ENCODE data around the gene SRSF1. TPM values are rescaled to one million over a fixed set of nuclear protein-coding genes. Genes with fewer than 3 reads are reported as not detected.
"Not testable (repeated sequence)": the region's sequence is repeated elsewhere in the genome, so short reads cannot be mapped to it uniquely, and the experiment has no call there.

SRSF1 gene
- total RNA-seq, 2 donors from 2014 or later, result 173 to 315 TPM

DNA sequence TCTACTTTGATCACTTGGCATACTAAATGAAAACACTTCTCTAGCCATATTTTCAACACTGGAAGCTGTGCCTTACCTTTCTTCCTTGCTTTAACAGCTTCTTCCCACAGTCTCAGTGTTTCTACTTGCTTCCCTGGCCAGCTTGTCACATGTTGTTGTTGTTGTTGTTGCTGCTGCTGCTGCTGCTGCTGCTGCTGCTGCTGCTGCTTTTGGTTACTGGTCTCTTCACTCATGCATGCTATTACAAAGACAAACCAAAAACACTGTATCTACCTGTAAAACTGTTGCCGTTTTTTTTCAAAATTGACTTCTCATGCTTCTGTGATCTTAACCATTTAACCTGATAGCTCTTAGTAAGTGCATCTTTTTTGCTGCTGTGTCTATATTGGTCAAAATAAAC lies 28.0 kb downstream of the SRSF1 start:
- no peaks in the 10 kb centered on the region for H3K4me1 ChIP-seq
- H3K4me3 ChIP-seq, result no peak overlapping the region
- H3K27me3 ChIP-seq, result no peaks in the 10 kb centered on the region
- no peak overlapping the region for H3K9ac ChIP-seq (ENCODE audit: low read depth in 2 of 2, low read length in 2 of 2)
- TF ChIP-seq, protein P1, sequence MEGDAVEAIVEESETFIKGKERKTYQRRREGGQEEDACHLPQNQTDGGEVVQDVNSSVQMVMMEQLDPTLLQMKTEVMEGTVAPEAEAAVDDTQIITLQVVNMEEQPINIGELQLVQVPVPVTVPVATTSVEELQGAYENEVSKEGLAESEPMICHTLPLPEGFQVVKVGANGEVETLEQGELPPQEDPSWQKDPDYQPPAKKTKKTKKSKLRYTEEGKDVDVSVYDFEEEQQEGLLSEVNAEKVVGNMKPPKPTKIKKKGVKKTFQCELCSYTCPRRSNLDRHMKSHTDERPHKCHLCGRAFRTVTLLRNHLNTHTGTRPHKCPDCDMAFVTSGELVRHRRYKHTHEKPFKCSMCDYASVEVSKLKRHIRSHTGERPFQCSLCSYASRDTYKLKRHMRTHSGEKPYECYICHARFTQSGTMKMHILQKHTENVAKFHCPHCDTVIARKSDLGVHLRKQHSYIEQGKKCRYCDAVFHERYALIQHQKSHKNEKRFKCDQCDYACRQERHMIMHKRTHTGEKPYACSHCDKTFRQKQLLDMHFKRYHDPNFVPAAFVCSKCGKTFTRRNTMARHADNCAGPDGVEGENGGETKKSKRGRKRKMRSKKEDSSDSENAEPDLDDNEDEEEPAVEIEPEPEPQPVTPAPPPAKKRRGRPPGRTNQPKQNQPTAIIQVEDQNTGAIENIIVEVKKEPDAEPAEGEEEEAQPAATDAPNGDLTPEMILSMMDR (IDR thresholded peaks at IDR 0.05), result no peak
- intact Hi-C loops (cut with DNase I), result no loop called here
- no peak overlapping the region for H3K27ac ChIP-seq
- H3K36me3 ChIP-seq, result peaks cover 22% of the 10 kb centered on the region
- no peak for DNase-seq
- no peaks in the 10 kb centered on the region for H3K9me3 ChIP-seq

- no peak for DNase-seq
- no peaks in the 10 kb centered on the region for H3K4me1 ChIP-seq
- no peak overlapping the region for H3K9ac ChIP-seq (ENCODE audit: low read depth in 2 of 2, low read length in 2 of 2)
- no peak overlapping the region for H3K27ac ChIP-seq
- no peaks in the 10 kb centered on the region for H3K9me3 ChIP-seq
- H3K36me3 ChIP-seq, result peaks cover 30% of the 10 kb centered on the region
- TF ChIP-seq, protein P1 (IDR thresholded peaks at IDR 0.05), result no peak
- H3K4me3 ChIP-seq, result no peak overlapping the region
- intact Hi-C loops (cut with DNase I), result no loop called here
- H3K27me3 ChIP-seq, result no peaks in the 10 kb centered on the region
These were observed 30.5 kb downstream of the SRSF1 start for GRCh38 chr17:57976594-57976993.

- H3K36me3 ChIP-seq, result peaks cover 29% of the 10 kb centered on the region
- H3K4me1 ChIP-seq, result no peaks in the 10 kb centered on the region
- H3K4me3 ChIP-seq, result no peak overlapping the region
- intact Hi-C loops (cut with DNase I), result no loop called here
- H3K27ac ChIP-seq, result no peak overlapping the region
- H3K27me3 ChIP-seq, result no peaks in the 10 kb centered on the region
- TF ChIP-seq, protein P1 (IDR thresholded peaks at IDR 0.05), result no peak
- no peak for DNase-seq
- H3K9me3 ChIP-seq, result no peaks in the 10 kb centered on the region
- H3K9ac ChIP-seq (ENCODE audit: low read depth in 2 of 2, low read length in 2 of 2), result no peak overlapping the region
These were observed 32.0 kb downstream of the SRSF1 start for GRCh38 chr17:57975044-57975443.

DNA sequence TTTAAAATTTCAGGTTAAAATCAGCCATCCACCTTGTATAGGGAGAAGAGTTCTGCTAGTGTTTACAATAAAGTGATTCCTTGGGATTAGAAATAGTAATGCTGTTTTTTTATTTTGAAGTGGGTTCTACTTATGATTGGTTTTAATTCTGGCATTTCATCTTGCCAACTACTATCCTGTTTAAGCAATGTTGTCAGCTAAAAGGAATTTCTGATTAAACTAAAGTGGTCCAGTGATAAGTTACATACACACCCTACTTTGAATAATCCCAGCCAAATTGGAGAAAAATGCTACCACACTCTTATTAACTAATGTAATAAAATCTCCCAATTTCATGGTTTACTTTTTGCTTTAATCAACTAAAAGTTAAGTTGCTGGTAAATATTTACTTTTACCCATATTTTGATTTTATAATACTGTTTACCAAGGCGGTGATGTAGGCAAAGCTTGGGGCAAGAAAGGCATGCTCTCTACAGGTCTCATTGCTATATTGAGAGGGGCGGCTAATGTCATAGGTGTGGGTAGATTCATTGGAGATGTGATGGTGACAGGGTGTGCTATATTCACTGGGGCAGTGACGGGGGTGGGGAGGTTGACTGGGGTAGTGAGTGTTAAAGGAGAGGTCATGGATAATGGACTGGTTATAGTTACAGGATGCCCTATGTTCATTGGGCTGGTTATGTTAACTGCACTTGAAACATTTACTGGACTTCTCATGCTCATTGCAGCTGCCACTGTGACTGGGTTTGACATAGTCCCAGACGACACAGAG lies 32.8 kb downstream of the SRSF1 start:
- H3K9ac ChIP-seq (ENCODE audit: low read depth in 2 of 2, low read length in 2 of 2); H3K4me3 ChIP-seq; intact Hi-C loops (cut with DNase I); H3K4me1 ChIP-seq; H3K9me3 ChIP-seq; H3K27me3 ChIP-seq; H3K27ac ChIP-seq; DNase-seq: not testable (repeated sequence)
- H3K36me3 ChIP-seq, result peaks cover 21% of the 10 kb centered on the region

- no peak overlapping the region for H3K4me3 ChIP-seq
- no peaks in the 10 kb centered on the region for H3K4me1 ChIP-seq
- H3K27me3 ChIP-seq, result no peaks in the 10 kb centered on the region
- TF ChIP-seq, protein P1 (IDR thresholded peaks at IDR 0.05), result no peak
- no peak overlapping the region for H3K27ac ChIP-seq
- no peaks in the 10 kb centered on the region for H3K9me3 ChIP-seq
- DNase-seq, result no peak
- intact Hi-C loops (cut with DNase I), result no loop called here
- H3K9ac ChIP-seq (ENCODE audit: low read depth in 2 of 2, low read length in 2 of 2), result no peak overlapping the region
- peaks cover 8% of the 10 kb centered on the region for H3K36me3 ChIP-seq
These were observed 34.9 kb downstream of the SRSF1 start for GRCh38 chr17:57972151-57972550.

DNA sequence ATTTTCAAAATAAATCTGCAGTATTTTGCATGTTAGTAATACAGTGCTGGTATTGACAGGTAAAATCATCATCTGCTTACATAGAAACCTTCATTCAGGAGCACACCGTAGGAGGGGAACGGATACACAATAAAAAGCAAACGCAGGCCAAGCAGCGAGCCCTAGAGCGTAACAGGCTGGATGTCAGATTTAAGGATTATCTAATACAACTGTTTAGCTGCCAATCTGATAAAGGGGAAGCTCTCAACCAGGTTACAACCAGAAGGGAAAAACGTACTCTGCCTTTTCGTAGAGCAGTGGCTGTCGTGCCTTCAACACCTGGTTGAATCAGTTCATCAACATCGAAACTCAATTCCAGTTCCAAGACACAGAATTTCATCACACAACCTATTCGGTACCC lies 35.5 kb downstream of the SRSF1 start:
- intact Hi-C loops (cut with DNase I), result no loop called here
- TF ChIP-seq, protein P1 (IDR thresholded peaks at IDR 0.05), result no peak
- no peak overlapping the region for H3K27ac ChIP-seq
- no peaks in the 10 kb centered on the region for H3K27me3 ChIP-seq
- no peak for DNase-seq
- peaks cover 8% of the 10 kb centered on the region for H3K36me3 ChIP-seq
- no peak overlapping the region for H3K4me3 ChIP-seq
- no peaks in the 10 kb centered on the region for H3K9me3 ChIP-seq
- H3K4me1 ChIP-seq, result no peaks in the 10 kb centered on the region
- no peak overlapping the region for H3K9ac ChIP-seq (ENCODE audit: low read depth in 2 of 2, low read length in 2 of 2)

All from colonic mucosa (tissue), 4 donors.